ENCODE results near the gene MS4A15.

DNA sequence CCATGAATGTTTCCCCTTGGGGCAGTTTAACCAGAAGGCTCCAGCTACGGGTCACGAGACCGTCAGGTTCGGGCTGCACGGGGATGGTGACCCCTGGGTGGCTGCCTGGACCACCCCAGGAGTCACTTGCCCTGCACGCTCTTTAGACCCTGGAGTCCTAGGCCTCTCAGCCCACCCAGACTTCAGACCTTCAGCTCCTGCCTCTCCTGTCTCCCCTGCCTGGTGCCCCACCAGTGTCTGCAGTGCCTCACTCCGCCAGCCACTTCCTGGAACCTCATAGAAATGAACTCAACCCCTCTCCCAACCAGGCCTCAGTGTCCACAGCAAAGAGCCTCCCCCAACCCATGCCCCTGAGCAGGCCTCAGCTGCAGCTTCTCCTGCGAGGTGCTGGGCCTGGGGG lies 16.0 kb downstream of the MS4A15 start:
- TF ChIP-seq POLR2AphosphoS5 (IDR thresholded peaks at IDR 0.05; ENCODE audit: low read depth) = no peak
- TF ChIP-seq, protein P1, sequence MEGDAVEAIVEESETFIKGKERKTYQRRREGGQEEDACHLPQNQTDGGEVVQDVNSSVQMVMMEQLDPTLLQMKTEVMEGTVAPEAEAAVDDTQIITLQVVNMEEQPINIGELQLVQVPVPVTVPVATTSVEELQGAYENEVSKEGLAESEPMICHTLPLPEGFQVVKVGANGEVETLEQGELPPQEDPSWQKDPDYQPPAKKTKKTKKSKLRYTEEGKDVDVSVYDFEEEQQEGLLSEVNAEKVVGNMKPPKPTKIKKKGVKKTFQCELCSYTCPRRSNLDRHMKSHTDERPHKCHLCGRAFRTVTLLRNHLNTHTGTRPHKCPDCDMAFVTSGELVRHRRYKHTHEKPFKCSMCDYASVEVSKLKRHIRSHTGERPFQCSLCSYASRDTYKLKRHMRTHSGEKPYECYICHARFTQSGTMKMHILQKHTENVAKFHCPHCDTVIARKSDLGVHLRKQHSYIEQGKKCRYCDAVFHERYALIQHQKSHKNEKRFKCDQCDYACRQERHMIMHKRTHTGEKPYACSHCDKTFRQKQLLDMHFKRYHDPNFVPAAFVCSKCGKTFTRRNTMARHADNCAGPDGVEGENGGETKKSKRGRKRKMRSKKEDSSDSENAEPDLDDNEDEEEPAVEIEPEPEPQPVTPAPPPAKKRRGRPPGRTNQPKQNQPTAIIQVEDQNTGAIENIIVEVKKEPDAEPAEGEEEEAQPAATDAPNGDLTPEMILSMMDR (IDR thresholded peaks at IDR 0.05; ENCODE audit: insufficient read depth, low read length) = no peak
- TF ChIP-seq, protein P2, sequence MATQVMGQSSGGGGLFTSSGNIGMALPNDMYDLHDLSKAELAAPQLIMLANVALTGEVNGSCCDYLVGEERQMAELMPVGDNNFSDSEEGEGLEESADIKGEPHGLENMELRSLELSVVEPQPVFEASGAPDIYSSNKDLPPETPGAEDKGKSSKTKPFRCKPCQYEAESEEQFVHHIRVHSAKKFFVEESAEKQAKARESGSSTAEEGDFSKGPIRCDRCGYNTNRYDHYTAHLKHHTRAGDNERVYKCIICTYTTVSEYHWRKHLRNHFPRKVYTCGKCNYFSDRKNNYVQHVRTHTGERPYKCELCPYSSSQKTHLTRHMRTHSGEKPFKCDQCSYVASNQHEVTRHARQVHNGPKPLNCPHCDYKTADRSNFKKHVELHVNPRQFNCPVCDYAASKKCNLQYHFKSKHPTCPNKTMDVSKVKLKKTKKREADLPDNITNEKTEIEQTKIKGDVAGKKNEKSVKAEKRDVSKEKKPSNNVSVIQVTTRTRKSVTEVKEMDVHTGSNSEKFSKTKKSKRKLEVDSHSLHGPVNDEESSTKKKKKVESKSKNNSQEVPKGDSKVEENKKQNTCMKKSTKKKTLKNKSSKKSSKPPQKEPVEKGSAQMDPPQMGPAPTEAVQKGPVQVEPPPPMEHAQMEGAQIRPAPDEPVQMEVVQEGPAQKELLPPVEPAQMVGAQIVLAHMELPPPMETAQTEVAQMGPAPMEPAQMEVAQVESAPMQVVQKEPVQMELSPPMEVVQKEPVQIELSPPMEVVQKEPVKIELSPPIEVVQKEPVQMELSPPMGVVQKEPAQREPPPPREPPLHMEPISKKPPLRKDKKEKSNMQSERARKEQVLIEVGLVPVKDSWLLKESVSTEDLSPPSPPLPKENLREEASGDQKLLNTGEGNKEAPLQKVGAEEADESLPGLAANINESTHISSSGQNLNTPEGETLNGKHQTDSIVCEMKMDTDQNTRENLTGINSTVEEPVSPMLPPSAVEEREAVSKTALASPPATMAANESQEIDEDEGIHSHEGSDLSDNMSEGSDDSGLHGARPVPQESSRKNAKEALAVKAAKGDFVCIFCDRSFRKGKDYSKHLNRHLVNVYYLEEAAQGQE (IDR thresholded peaks at IDR 0.05; ENCODE audit: insufficient replicate concordance, low read depth) = no peak
